GM19240 (cell line): ENCODE measurements around the gene PPP2R1A.
"Not testable (repeated sequence)": the region's sequence is repeated elsewhere in the genome, so short reads cannot be mapped to it uniquely, and the experiment has no call there.

Source experiments
- DNase-seq: peaks from one replicate; pipeline ENCODE4 v3.0.0; 2011; ENCODE audit warnings: low spot score; ENCODE audit not compliant: insufficient read length

The PPP2R1A gene

GRCh38 chr19:52200755-52201391, 11.0 kb downstream of the PPP2R1A start:
- DNase-seq, result not testable (repeated sequence)

- no peak for DNase-seq
Observed at GRCh38 chr19:52206481-52206880, 16.6 kb downstream of the PPP2R1A start.

GRCh38 chr19:52211203-52211602, 21.4 kb downstream of the PPP2R1A start:
- no peak for DNase-seq

GRCh38 chr19:52211926-52212571, 22.2 kb downstream of the PPP2R1A start:
- DNase-seq, result no peak

GRCh38 chr19:52212572-52213255, 22.9 kb downstream of the PPP2R1A start:
- no peak for DNase-seq

- no peak for DNase-seq
Observed at GRCh38 chr19:52214241-52214640, 24.4 kb downstream of the PPP2R1A start.

- no peak for DNase-seq
Observed at GRCh38 chr19:52216401-52216800, 26.5 kb downstream of the PPP2R1A start.

GRCh38 chr19:52217576-52217975, 27.7 kb downstream of the PPP2R1A start:
- no peak for DNase-seq

- DNase-seq, result no peak
Observed at GRCh38 chr19:52219611-52220010, 29.8 kb downstream of the PPP2R1A start.

- DNase-seq, result no peak
Observed at GRCh38 chr19:52221031-52221430, 31.2 kb downstream of the PPP2R1A start.

GRCh38 chr19:52221831-52222375, 32.1 kb downstream of the PPP2R1A start:
- no peak for DNase-seq

- no peak for DNase-seq
Observed at GRCh38 chr19:52224211-52224610, 34.4 kb downstream of the PPP2R1A start.

- DNase-seq, result no peak
Observed at GRCh38 chr19:52226652-52227051, 36.8 kb downstream of the PPP2R1A start.

- DNase-seq, result no peak
Observed at GRCh38 chr19:52227196-52227940, 37.5 kb downstream of the PPP2R1A start.

GRCh38 chr19:52227980-52228379, 38.1 kb downstream of the PPP2R1A start:
- DNase-seq, result no peak

- no peak for DNase-seq
Observed at GRCh38 chr19:52229524-52229923, 39.7 kb downstream of the PPP2R1A start.

GRCh38 chr19:52230685-52231084, 40.8 kb downstream of the PPP2R1A start:
- no peak for DNase-seq

- no peak for DNase-seq
Observed at GRCh38 chr19:52231154-52231910, 41.5 kb downstream of the PPP2R1A start.

- no peak for DNase-seq
Observed at GRCh38 chr19:52234406-52234805, 44.6 kb downstream of the PPP2R1A start.

GRCh38 chr19:52237197-52237596, 47.3 kb downstream of the PPP2R1A start:
- DNase-seq, result no peak
